HepG2 (cell line): ENCODE measurements around the gene KIAA0825. TPM values are rescaled to one million over a fixed set of nuclear protein-coding genes. Genes with fewer than 3 reads are reported as not detected.

ENCODE experiments used
- CCDC6 ChIP-seq: sonication (generic); formaldehyde crosslinking; IDR thresholded peaks from 2 replicates; pipeline ENCODE4 v1.8.1; 2022; ENCODE audit warnings: mild to moderate bottlenecking, missing genetic modification reagents, moderate library complexity
- CTCF ChIP-seq: sonication (generic); formaldehyde crosslinking; IDR thresholded peaks from 2 replicates; pipeline ENCODE4 v1.5.0; 2020; ENCODE audit warnings: mild to moderate bottlenecking, missing genetic modification reagents, moderate library complexity
- EP300 ChIP-seq, 3 experiments: sonication (generic) in 1 of 3; formaldehyde crosslinking in 1 of 3; IDR thresholded peaks; 2 replicates each; pipeline versions ENCODE4 v1.5.1 to v1.6.1; 2011 to 2020; ENCODE audit warnings: low read depth in 2 of 3, low read length in 2 of 3, borderline replicate concordance in 1 of 3, improper control_type of control experiment in 1 of 3, mild to moderate bottlenecking in 1 of 3, missing genetic modification reagents in 1 of 3, moderate library complexity in 1 of 3
- FLYWCH1 ChIP-seq: sonication (generic); formaldehyde crosslinking; IDR thresholded peaks from 2 replicates; pipeline ENCODE4 v1.8.1; 2023; ENCODE audit warnings: mild to moderate bottlenecking, missing genetic modification reagents
- FOXC1 ChIP-seq: sonication (generic); formaldehyde crosslinking; IDR thresholded peaks from 2 replicates; pipeline ENCODE4 v1.8.0; 2022; ENCODE audit warnings: mild to moderate bottlenecking, missing genetic modification reagents, borderline replicate concordance
- FOXK2 ChIP-seq: fragments of 450-650 bp; IDR thresholded peaks from 2 replicates; pipeline ENCODE4 v1.6.1; 2016
- GABPB1 ChIP-seq: IDR thresholded peaks from 2 replicates; pipeline ENCODE4 v1.6.1; 2016; ENCODE audit warnings: mild to moderate bottlenecking, missing genetic modification reagents, moderate library complexity, missing compliant biosample characterization
- HHEX ChIP-seq: IDR thresholded peaks from 2 replicates; pipeline ENCODE4 v1.6.1; 2016; ENCODE audit warnings: control low read depth
- HMG20A ChIP-seq: IDR thresholded peaks from 2 replicates; pipeline ENCODE4 v1.6.1; 2016; ENCODE audit warnings: borderline replicate concordance
- IRF2 ChIP-seq: IDR thresholded peaks from 2 replicates; pipeline ENCODE4 v1.6.1; 2018; ENCODE audit warnings: missing genetic modification reagents, missing compliant biosample characterization
- SMARCE1 ChIP-seq: fragments of 450-650 bp; IDR thresholded peaks from 2 replicates; pipeline ENCODE4 v1.6.1; 2017; ENCODE audit warnings: borderline replicate concordance
- ZBTB3 ChIP-seq: sonication (generic); formaldehyde crosslinking; IDR thresholded peaks from 2 replicates; pipeline ENCODE4 v1.4.0; 2020; ENCODE audit warnings: low read depth, mild to moderate bottlenecking, moderate library complexity, missing genetic modification reagents, borderline replicate concordance
- ZFP91 ChIP-seq: sonication (generic); formaldehyde crosslinking; IDR thresholded peaks from 2 replicates; pipeline ENCODE4 v1.9.0; 2022; ENCODE audit warnings: missing genetic modification reagents, mild to moderate bottlenecking, borderline replicate concordance
- ZNF180 ChIP-seq: sonication (generic); formaldehyde crosslinking; IDR thresholded peaks from 2 replicates; pipeline ENCODE4 v1.4.0; 2020; ENCODE audit warnings: low read depth, missing genetic modification reagents, borderline replicate concordance
- ZNF275 ChIP-seq: sonication (generic); formaldehyde crosslinking; IDR thresholded peaks from 2 replicates; pipeline ENCODE4 v1.8.0; 2022; ENCODE audit warnings: missing genetic modification reagents, mild to moderate bottlenecking, inconsistent platforms, borderline replicate concordance
- ZNF33A ChIP-seq: sonication (generic); formaldehyde crosslinking; IDR thresholded peaks from 2 replicates; pipeline ENCODE4 v1.5.1; 2020; ENCODE audit warnings: missing genetic modification reagents, mild to moderate bottlenecking, moderate library complexity, borderline replicate concordance
- ZNF609 ChIP-seq: sonication (generic); formaldehyde crosslinking; IDR thresholded peaks from 2 replicates; pipeline ENCODE4 v1.4.0; 2020; ENCODE audit warnings: mild to moderate bottlenecking, missing genetic modification reagents, borderline replicate concordance
- ZNF619 ChIP-seq: sonication (generic); formaldehyde crosslinking; IDR thresholded peaks from 2 replicates; pipeline ENCODE4 v1.4.0; 2020; ENCODE audit warnings: mild to moderate bottlenecking, missing genetic modification reagents
- polyA plus RNA-seq, 8 experiments: library from polyadenylated mRNA; depleted of rRNA in 3 of 8; stranded (reverse) in 7 of 8; unstranded in 1 of 8; fragments of >200 nt; fragmentation: Illumina TruSeq in 4 of 8; extraction: Trizol in 4 of 8; gene quantifications; 2 replicates each; pipeline versions ENCODE4 v1.2.1 to v1.2.3, GENCODE V29; 2011 to 2016; ENCODE audit warnings: low read depth in 4 of 8, missing spikeins in 1 of 8, mixed read lengths in 1 of 8; ENCODE audit not compliant: insufficient read depth in 1 of 8
- total RNA-seq, 5 experiments: library from RNA; depleted of rRNA; stranded (reverse); fragments of >200 nt; fragmentation: Illumina TruSeq; extraction: Trizol; gene quantifications; 2 replicates each; pipeline ENCODE4 v1.2.3, GENCODE V29; 2016; ENCODE audit warnings: low read depth in 1 of 5

Gene KIAA0825
- total and polyA plus RNA-seq, 2 of the 13 experiments (the other 11 are each of a cell fraction or from before 2014, with no cell fraction given): 0.05 to 0.51 TPM

- TF ChIP-seq ZBTB3 (CRISPR knock-in tag): 0 out of 2 replicates have a peak, but pooled peaks have one; percentile 14
- no peak for TF ChIP-seq HMG20A
- TF ChIP-seq CTCF (CRISPR knock-in tag): peak; percentile 17; the same call in 1 of the 2 replicates
- peak; percentile 61; the same call in 1 of the 2 replicates for TF ChIP-seq IRF2 (CRISPR knock-in tag)
- TF ChIP-seq ZNF275 (CRISPR knock-in tag): peak; percentile 82
- TF ChIP-seq CCDC6 (CRISPR knock-in tag): 0 out of 2 replicates have a peak, but pooled peaks have one; percentile 37
- TF ChIP-seq FOXK2: no peak
- TF ChIP-seq FLYWCH1 (CRISPR knock-in tag): no peak
- 0 out of 2 replicates have a peak, but pooled peaks have one; percentile 51 for TF ChIP-seq ZNF33A (CRISPR knock-in tag)
- TF ChIP-seq ZNF180: no peak
- TF ChIP-seq GABPB1: peak; percentile 100
- TF ChIP-seq FOXC1 (CRISPR knock-in tag): peak; percentile 55; the same call in 1 of the 2 replicates
- no peak for TF ChIP-seq EP300 (IDR thresholded peaks at IDR 0.05; ENCODE audit: low read depth in 2 of 2, low read length in 2 of 2)
- 0 out of 2 replicates have a peak, but pooled peaks have one; percentile 25 for TF ChIP-seq EP300 (CRISPR knock-in tag; IDR thresholded peaks at IDR 0.05; ENCODE audit: borderline replicate concordance)
- TF ChIP-seq ZFP91 (CRISPR knock-in tag): peak; percentile 86
- TF ChIP-seq HHEX: no peak
- TF ChIP-seq SMARCE1: no peak
- TF ChIP-seq ZNF609 (CRISPR knock-in tag): no peak
- peak; percentile 54; the same call in 1 of the 2 replicates for TF ChIP-seq ZNF619 (CRISPR knock-in tag)
Observed at GRCh38 chr5:94618493-94619328, at the start of gene KIAA0825, which contains the start of gene SLF1 (continued).
